Mucosa of descending colon (tissue), 3 donors: Measurements from ENCODE around the gene LAMA3. TPM values are rescaled to one million over a fixed set of nuclear protein-coding genes. Genes with fewer than 3 reads are reported as not detected.

Experiments used
- ATAC-seq: fragments of 200-7000 bp; cut with Tn5 transposase; one replicate; pipeline ENCODE4 v1.9.1; 2020; ENCODE audit warnings: mild to moderate bottlenecking, moderate library complexity
- DNase-seq, 3 donors: peaks; one replicate each; pipeline ENCODE4 v3.0.0-alpha.2; 2020
- H3K36me3 ChIP-seq: fragments of 200-600 bp; one replicate; pipeline ENCODE4 v1.8.0; 2021; ENCODE audit warnings: low read depth, mild to moderate bottlenecking
- H3K4me1 ChIP-seq: fragments of 200-600 bp; one replicate; pipeline ENCODE4 v1.8.0; 2021; ENCODE audit warnings: low read depth, mild to moderate bottlenecking
- H3K4me3 ChIP-seq: fragments of 200-600 bp; one replicate; pipeline ENCODE4 v1.8.0; 2021; ENCODE audit warnings: mild to moderate bottlenecking
- H3K9me3 ChIP-seq: fragments of 200-600 bp; one replicate; pipeline ENCODE4 v1.8.0; 2021; ENCODE audit warnings: mild to moderate bottlenecking
- CTCF ChIP-seq: fragments of 200-600 bp; IDR thresholded peaks from one replicate; pipeline ENCODE4 v1.8.0; 2022; ENCODE audit warnings: antibody characterized with exemption, mild to moderate bottlenecking
- intact Hi-C, 2 donors: fragments of 100-400 bp; cut with DNase I in 1 of 2; cut with micrococcal nuclease in 1 of 2; formaldehyde crosslinking; loops; one replicate each; pipeline versions ENCODE4 v1.11.0 to v1.11.1; 2022; cut with DNase I, micrococcal nuclease
- total RNA-seq, 3 donors: library from RNA; stranded (reverse); fragmentation: NEBNext Ultra II Directional in 2 of 3; extraction: Animal tissue kit (Norgen Biotek cat#: 25700) in 2 of 3; gene quantifications; one replicate each; pipeline versions ENCODE4 v1.2.1 to v1.2.4, GENCODE V29; 2021 to 2023
- donor health status: DM: no; HTN: no; CAD: no; lungs with moderate emphysema.
- donor health status: DM: no; HTN: no; CAD: no.
- donor health status: DM: no; HTN: yes; CAD: no.

The LAMA3 gene
- total RNA-seq, 3 donors from 2014 or later: 29.0 to 62.0 (median 49.0) TPM

- Histone ChIP-seq H3K4me3 (no peak overlapping the region), H3K4me1 (no peaks in the 10 kb centered on the region), H3K36me3 (no peaks in the 10 kb centered on the region), H3K9me3 (no peaks in the 10 kb centered on the region)
- DNase-seq (no peak), ATAC-seq (no peak)
- intact Hi-C loops: no loop called here
- TF ChIP-seq CTCF: no peak
These were observed 67.6 kb downstream of the LAMA3 start for GRCh38 chr18:23756590-23757436.

DNA sequence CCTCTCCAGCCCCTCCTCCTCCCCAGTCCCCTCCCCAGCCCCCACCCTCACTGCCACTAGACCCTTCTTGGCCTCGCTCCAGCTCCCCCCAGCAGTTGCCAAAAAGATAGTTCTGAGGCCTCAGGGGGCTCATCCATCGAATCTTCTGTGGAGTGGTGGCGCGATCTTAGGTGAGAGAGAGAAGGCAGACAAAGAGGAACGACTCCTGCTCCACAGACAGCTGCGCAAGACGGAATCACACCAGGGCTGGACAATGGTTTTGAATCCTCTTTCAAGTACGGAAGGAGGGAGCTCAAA lies 68.1 kb downstream of the LAMA3 start:
- no peak overlapping the region for H3K4me3 ChIP-seq
- H3K4me1 ChIP-seq: no peaks in the 10 kb centered on the region
- ATAC-seq (no peak), DNase-seq (no peak)
- H3K9me3 ChIP-seq: no peaks in the 10 kb centered on the region
- TF ChIP-seq CTCF: no peak
- no peaks in the 10 kb centered on the region for H3K36me3 ChIP-seq
- intact Hi-C loops: no loop called here

GRCh38 chr18:23758281-23758680 lies 69.0 kb downstream of the LAMA3 start:
- Histone ChIP-seq H3K36me3 (no peaks in the 10 kb centered on the region), H3K4me1 (no peaks in the 10 kb centered on the region), H3K4me3 (no peak overlapping the region), H3K9me3 (no peaks in the 10 kb centered on the region)
- DNase-seq: no peak
- ATAC-seq: no peak
- intact Hi-C loops: no loop called here
- TF ChIP-seq CTCF: no peak

DNA sequence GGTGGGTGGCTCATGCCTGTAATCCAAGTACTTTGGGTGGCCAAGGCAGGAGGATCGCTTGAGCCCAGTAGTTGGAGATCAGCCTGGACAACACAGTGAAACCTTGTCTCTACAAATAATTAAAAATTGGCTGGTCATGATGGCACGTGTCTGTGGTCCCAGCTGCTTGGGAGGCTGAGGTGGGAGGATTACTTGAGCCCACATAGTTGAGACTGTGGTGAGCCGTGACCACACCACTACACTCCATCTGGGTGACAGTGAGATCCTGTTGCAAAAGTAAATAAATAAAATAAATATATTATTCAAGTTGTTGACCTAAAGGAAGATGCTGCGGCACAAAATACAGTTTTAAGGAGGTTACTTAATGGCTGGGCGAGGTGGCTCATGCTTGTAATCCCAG lies 72.7 kb downstream of the LAMA3 start:
- H3K4me3 ChIP-seq: no peak overlapping the region
- no peaks in the 10 kb centered on the region for H3K4me1 ChIP-seq
- no peaks in the 10 kb centered on the region for H3K9me3 ChIP-seq
- ATAC-seq (no peak), DNase-seq (no peak)
- H3K36me3 ChIP-seq: no peaks in the 10 kb centered on the region
- TF ChIP-seq CTCF: no peak
- intact Hi-C loops: no loop called here

- intact Hi-C loops: no loop called here
- no peaks in the 10 kb centered on the region for H3K9me3 ChIP-seq
- H3K4me3 ChIP-seq: no peak overlapping the region
- H3K4me1 ChIP-seq: no peaks in the 10 kb centered on the region
- DNase-seq (no peak), ATAC-seq (no peak)
- TF ChIP-seq CTCF: no peak
- H3K36me3 ChIP-seq: no peaks in the 10 kb centered on the region
These were observed 74.1 kb downstream of the LAMA3 start for GRCh38 chr18:23763343-23763742.

DNA sequence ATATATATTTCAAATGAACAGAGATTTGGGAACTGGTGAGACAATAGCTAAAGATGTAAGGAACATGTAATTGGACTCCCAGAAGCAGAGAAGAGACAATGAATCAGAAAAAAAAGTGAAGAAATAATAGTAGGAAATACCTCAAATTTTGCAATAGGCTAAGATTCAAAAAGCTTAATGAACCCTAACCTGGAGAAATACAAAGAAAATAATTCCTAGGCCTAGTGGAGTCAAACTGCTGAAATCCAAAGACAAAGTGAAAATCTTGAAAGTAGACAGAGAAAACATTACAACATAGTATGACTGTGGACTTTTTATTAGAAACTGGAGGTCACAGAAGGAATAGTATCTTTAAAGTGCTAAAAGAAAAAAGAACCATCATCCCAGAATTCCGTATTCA lies 76.7 kb downstream of the LAMA3 start:
- H3K4me1 ChIP-seq: no peaks in the 10 kb centered on the region
- no peak overlapping the region for H3K4me3 ChIP-seq
- intact Hi-C loops: no loop called here
- H3K36me3 ChIP-seq: no peaks in the 10 kb centered on the region
- no peak for TF ChIP-seq CTCF
- DNase-seq (no peak), ATAC-seq (no peak)
- H3K9me3 ChIP-seq: no peaks in the 10 kb centered on the region
